ENCODE results near the gene IFITM10. TPM values are rescaled to one million over a fixed set of nuclear protein-coding genes. Genes with fewer than 3 reads are reported as not detected.

IFITM10 gene
- total RNA-seq, 2 experiments from 2014 or later: 0.96 to 1.3 TPM

DNA sequence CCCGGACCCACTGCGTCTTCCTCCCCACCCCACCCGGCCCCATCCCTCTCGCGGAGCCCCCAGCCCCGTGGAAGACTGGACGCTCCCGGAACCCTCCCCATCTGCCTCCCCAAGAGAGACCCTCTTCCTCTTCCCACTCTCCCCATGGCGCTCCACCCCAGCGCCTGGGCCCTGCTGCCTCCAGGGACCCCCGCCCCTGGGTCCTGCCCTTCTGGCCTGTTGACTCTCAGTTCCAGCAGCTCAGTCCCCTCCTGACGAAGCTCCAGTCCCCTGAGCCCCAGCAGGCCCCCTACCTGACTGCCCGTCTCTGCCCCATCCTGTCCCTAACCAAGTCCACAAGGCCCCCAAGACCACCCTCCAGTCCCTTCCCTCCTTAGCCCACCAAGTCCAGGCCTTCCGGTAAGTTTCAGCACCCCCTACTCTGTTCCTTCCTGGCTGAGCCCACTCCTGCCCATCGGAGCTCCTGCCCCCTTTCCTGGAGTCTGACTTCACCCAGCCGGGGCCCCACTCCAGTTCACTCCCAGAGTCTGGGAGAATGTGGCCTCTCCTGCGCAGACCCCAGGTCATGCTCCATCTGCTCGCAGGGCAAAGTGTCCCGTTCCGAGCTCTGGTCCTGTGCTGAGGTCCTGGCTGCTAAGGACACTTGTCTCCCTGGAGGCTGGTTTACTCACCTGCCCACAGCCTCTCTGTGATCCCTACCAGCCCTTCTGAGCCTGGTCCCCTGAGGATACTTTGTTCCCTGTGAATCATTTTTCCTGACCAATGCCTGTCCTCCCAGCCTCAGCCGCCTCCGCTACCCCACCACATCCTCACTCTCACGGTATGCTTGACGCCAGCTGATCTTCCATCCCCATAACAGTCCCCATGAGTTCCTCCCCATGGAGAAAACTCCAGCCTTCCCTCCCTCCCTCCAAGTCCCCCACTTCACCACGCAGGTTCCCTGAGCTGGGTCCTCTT, 722 bp downstream of the IFITM10 start:
- Mint-ChIP-seq H3K9me3 (peaks cover 11% of the 10 kb centered on the region), H3K36me3 (ENCODE audit: low read depth) (peaks cover 3% of the 10 kb centered on the region), H3K4me1 (peaks cover 22% of the 10 kb centered on the region), H3K27me3 (peaks cover 21% of the 10 kb centered on the region), H3K4me3 (no peak overlapping the region), H3K27ac (no peak overlapping the region)
- ChIA-PET POLR2A (no interaction called here), CTCF (no interaction called here)
- no peak for DNase-seq

DNA sequence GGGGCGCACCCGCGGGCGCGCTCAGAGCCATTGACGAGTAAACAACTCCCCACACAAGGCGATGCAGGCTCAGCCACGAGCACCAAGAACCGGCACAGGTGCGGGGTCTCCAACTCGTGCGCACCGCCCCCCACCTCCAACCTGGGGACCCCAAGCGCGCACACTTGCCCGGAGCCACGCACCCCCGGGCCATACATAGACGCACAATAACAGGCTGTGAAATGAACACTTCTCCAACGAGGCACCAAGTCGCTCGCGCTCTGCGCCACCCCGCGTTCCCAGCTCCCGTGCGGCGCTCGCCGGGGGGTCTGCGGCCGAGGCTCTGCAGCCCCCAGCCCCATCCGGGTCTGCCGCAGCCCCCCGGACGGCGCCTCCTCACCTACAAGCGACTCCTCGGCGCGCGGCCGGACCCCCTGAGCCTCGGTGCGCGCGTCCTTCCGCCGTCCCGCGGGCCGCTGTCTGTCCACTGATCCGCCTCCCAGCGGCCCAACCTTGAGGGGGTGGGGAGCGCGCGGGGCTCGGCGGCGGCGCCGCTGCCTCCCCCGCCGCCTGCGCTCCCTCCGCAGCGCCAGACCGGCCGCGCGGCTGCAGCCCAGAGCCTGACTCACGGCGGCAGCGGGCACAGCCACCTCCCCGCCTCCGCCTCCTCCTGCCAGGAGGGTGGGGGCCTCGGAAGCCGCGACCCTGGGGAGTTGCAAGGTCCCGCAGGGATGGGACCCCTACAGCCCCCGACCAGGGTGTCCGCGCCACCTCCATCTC, 1.6 kb downstream of the IFITM10 start:
- H3K36me3 Mint-ChIP-seq (ENCODE audit: low read depth): no peaks in the 10 kb centered on the region
- no peak overlapping the region for H3K27ac Mint-ChIP-seq
- peaks cover 19% of the 10 kb centered on the region for H3K4me1 Mint-ChIP-seq
- peaks cover 21% of the 10 kb centered on the region for H3K27me3 Mint-ChIP-seq
- DNase-seq: no peak
- ChIA-PET POLR2A (no interaction called here), CTCF (no interaction called here)
- peaks cover 11% of the 10 kb centered on the region for H3K9me3 Mint-ChIP-seq
- H3K4me3 Mint-ChIP-seq: no peak overlapping the region

DNA sequence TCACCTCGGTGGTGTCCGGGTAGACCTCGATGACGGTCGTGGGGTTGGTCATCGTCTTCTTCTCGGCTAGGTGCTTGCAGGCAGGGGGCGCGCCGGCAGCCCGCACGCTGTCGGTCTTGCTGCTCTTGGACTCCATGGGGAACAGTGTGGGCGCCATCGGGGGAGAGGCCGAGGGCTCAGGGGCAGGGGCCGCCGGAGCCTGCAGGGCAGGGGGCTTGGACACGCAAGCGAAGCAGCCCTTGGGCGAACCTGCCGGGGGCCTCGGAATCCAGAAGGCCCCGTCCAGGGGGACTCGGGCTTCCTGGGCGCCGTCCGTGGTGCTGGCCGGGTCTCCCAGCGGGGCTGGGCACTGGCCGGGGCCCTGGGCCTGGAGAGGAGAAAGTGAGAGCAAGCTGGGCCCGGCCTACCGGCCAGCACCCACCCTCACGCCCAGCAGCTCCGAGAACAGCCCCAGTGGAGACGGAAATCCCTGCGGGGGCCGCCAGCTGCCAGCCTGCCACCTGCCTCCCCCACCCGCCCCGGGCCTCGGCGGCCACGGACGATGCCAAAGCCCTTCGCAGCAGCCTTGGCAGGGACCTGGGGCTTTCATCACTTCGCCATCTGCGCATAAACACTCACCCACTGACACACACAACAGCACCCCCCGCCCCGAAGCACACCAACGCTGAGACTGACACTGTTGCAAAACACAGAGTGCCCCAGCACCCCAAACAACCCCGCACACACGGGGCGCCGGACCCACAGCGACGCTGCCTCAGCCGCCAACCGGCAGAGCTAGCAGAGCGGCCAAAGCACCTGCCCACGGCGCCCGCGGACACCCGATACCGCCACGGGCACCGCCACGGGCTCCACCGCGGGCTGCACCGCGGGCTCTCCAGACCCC, 2.4 kb downstream of the IFITM10 start:
- no peak for DNase-seq
- no peak overlapping the region for H3K4me3 Mint-ChIP-seq
- no peak overlapping the region for H3K27ac Mint-ChIP-seq
- H3K9me3 Mint-ChIP-seq: peaks cover 11% of the 10 kb centered on the region
- no peaks in the 10 kb centered on the region for H3K36me3 Mint-ChIP-seq (ENCODE audit: low read depth)
- peaks cover 21% of the 10 kb centered on the region for H3K27me3 Mint-ChIP-seq
- peaks cover 14% of the 10 kb centered on the region for H3K4me1 Mint-ChIP-seq
- POLR2A ChIA-PET: no interaction called here
- CTCF ChIA-PET: no interaction called here

DNA sequence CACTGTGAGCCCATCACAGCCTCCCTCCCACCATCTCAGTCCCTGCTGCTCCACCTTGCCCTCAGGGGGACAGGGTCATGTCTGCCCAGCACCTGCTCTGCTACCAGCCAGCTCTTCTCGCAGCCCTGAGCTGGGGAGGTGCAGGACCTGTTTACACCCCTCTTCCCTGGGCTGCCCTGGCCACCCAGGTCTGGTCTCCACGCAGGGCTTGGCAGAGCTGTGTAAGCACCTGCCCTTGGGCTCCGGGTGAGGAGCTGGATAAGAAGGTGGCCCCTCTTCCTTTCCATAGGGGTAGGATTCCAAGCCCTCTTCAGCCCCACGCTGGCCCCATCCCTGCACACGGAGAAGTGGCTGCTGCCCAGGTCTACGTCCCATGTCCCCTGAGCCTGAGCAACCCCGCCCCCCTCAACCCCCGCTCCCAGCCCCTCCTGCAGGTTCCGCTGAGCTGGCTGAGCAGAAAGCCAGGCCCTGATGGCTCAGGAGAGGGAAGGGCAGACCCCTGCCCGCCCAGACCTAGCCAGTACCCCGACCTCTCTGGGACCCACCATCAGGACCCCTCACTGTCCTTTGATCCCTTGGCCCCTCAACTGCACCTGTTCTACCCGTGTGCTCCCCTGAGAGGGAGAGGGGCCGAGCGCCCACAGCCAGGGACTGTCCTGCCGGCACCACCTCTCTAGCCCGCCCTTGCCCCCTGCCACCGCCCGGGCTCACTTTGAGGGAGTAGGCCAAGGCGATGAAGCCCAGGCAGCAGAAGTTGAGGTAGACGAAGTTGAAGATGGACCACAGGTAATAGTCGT, 3.2 kb downstream of the IFITM10 start:
- no peaks in the 10 kb centered on the region for H3K36me3 Mint-ChIP-seq (ENCODE audit: low read depth)
- no peak overlapping the region for H3K27ac Mint-ChIP-seq
- peaks cover 10% of the 10 kb centered on the region for H3K4me1 Mint-ChIP-seq
- CTCF ChIA-PET: no interaction called here
- POLR2A ChIA-PET: no interaction called here
- DNase-seq: no peak
- peaks cover 11% of the 10 kb centered on the region for H3K9me3 Mint-ChIP-seq
- peaks cover 21% of the 10 kb centered on the region for H3K27me3 Mint-ChIP-seq
- no peak overlapping the region for H3K4me3 Mint-ChIP-seq

DNA sequence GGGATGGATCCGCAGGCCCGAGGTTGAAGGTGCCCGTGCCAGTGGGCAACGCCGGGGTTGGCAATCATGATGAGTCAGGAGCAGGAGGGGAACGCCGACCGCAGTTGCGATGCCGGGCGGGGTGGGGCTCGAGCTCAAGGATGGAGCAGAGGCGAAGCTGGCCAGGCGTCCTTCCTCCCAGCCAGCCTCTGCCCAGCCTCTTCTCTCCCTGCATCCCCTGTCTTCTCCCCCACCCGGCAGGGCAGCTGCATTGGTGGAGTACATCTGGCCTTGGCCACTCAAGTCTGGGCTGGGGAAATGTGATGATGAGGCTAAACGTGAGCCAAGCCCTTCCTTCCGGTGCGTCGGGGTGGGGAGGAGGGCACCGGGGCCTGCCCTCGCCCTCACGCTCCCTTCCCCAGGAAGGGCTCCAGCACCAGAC, 3.9 kb downstream of the IFITM10 start:
- Mint-ChIP-seq H3K27ac (no peak overlapping the region), H3K27me3 (peaks cover 21% of the 10 kb centered on the region), H3K4me1 (peaks cover 10% of the 10 kb centered on the region), H3K4me3 (no peak overlapping the region), H3K9me3 (peaks cover 11% of the 10 kb centered on the region), H3K36me3 (ENCODE audit: low read depth) (no peaks in the 10 kb centered on the region)
- POLR2A ChIA-PET: no interaction called here
- no peak for DNase-seq
- CTCF ChIA-PET: no interaction called here

DNA sequence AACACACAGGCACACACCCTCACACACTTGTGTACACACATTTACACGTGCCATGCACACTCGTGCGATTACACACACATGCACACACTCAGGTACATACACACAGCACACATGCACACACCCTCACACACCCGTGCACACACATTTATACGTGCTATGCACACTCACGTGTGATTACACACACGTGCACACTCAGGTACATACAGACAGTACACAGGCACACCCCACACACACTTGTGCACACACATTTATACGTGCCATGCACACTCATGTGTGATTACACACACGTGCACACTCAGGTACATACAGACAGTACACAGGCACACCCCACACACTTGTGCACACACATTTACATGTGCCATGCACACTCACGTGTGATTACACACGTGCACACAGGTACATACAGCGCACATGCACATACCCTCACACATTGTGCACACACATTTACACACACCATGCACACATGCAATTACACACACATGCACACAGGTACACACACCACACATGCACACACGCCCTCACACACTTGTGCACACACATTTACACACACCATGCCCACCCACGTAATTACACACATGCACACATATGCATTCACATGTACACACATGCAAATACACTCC, 4.6 kb downstream of the IFITM10 start:
- Mint-ChIP-seq H3K4me1 (peaks cover 10% of the 10 kb centered on the region), H3K27me3 (peaks cover 21% of the 10 kb centered on the region), H3K9me3 (peaks cover 11% of the 10 kb centered on the region), H3K4me3 (no peak overlapping the region), H3K27ac (no peak overlapping the region), H3K36me3 (ENCODE audit: low read depth) (no peaks in the 10 kb centered on the region)
- POLR2A ChIA-PET: no interaction called here
- CTCF ChIA-PET: no interaction called here
- DNase-seq: no peak

DNA sequence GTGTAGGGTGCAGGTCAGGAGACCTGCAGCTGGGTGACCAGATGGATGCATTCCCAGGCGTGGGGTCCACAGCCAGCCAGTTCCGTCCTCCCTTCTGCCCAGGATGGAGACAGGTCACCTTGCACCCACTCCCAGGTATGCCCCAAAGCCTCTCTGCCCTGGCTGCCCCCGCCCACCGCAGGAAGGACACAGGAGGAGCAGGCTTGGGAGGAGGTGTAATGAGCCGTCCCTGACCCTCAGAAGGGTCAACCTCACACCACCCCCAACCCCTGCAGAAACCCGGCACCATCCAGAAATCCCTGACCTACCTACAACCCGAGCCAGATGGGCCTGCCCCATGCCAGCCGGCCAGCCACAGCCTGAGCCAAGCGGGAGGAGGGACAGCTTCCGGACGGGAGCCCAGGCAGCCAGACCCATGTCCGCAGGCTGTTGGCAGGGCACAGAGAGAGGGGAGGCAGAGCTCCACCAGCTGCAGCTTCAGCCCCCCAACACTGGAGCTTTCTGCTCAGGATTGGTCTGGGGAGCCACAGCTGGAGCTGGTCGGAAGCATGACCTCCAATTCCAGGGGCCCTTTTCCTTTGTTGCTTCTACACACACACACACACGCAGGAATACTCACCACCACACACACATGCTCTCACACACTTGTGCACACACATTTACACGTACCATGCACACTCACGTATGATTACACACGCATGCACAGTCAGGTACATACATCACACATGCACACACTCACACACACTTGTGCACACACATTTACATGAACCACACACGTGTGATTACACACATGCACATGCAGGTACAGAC, 5.3 kb downstream of the IFITM10 start:
- DNase-seq: no peak
- Mint-ChIP-seq H3K4me3 (no peak overlapping the region), H3K4me1 (peaks cover 7% of the 10 kb centered on the region), H3K27me3 (peaks cover 20% of the 10 kb centered on the region), H3K9me3 (peaks cover 11% of the 10 kb centered on the region), H3K36me3 (ENCODE audit: low read depth) (no peaks in the 10 kb centered on the region), H3K27ac (no peak overlapping the region)
- ChIA-PET CTCF (no interaction called here), POLR2A (no interaction called here)

DNA sequence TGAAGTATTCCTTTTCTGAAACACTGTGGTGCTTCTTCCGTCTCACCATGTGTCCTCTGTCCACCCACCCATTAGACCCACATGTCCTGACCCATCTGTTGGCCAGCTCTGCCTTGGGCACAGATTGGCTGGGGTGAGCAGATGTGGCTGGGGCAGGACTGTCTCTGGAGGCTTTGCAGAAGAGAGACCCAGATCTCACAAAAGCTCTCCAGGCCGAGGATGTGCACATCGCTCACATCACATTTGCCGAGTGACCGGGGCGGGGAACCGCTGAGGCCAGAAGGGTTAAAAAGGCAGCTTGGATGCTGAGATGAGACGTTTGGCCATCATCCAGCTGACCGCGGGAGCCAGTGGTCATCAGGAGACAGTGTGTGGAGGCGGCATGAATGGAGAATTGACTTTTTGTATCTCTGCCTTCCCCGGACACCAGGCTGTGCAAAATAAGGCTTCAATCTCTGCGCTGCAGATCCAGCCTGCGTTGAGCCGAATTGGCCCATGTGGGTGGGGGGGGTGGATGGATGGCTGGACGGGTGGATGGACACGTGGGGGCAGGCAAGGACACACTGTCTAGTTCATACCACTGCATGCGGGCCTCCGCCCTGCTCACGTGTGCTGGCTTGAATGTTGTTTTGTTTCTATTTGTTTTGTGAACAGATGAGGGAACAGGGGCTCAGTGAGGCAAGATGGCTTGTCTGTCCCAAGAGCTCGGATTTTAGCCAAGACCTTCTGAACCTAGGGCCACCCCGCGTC, 6.1 kb downstream of the IFITM10 start:
- Mint-ChIP-seq H3K4me3 (no peak overlapping the region), H3K27ac (no peak overlapping the region), H3K27me3 (peaks cover 16% of the 10 kb centered on the region), H3K9me3 (peaks cover 11% of the 10 kb centered on the region), H3K4me1 (no peaks in the 10 kb centered on the region), H3K36me3 (ENCODE audit: low read depth) (no peaks in the 10 kb centered on the region)
- no peak for DNase-seq
- ChIA-PET POLR2A (no interaction called here), CTCF (no interaction called here)

DNA sequence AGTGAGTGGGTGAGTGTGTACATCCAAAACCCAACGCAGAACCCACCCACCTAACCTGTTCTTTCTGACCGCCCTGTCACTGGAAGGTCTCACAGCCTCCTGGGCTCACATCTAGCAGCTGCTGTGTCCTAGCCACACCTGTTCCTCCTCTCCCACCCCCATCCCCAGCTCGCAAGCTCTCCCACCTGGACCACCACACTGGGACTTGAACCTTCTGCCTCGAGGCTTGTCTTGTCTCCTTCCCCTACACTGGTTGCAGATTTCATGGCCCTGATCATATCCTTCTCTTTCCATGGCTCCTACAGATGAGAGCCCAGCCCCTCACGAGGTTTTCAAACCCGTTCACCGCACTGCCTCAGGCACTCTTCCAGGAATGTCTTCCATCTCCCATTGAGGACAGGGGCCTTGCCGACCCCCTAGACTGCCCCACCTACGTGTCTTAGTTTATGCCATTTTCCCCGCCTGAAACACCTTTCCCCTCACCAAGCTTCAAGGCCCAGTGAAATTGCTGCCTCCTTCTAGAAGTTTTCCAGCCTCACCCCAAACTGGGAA, 6.7 kb downstream of the IFITM10 start:
- DNase-seq: no peak
- Mint-ChIP-seq H3K9me3 (peaks cover 11% of the 10 kb centered on the region), H3K36me3 (ENCODE audit: low read depth) (no peaks in the 10 kb centered on the region), H3K4me3 (no peak overlapping the region), H3K27ac (no peak overlapping the region), H3K27me3 (peaks cover 19% of the 10 kb centered on the region), H3K4me1 (no peaks in the 10 kb centered on the region)
- CTCF ChIA-PET: no interaction called here
- POLR2A ChIA-PET: no interaction called here

DNA sequence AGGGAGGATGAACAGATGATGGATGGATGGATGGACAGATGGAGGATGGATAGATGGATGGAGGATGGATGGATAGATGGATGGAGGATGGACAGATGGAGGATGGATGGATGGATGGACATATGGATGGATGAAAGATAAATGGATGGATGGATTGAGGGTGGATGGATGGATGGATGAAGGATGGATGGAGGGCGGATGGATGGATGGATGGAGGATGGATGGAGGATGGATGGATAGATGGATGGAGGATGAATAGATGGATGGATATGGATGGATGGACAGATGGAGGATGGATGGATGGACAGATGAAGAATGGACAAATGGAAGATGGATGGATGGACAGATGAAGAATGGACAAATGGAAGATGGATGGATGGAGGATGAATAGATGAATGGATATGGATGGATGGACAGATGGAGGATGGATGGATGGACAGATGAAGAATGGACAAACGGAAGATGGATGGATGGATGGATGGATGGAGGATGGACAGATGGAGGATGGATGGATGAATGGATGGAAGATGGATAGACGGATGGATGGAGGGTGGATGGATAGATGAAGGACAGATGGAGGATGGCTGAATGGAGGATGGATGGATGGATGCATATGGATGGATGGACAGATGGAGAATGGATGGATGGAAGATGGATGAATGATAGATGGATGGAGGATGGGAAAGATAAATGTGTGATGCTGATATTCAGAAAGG, 7.4 kb downstream of the IFITM10 start:
- peaks cover 15% of the 10 kb centered on the region for H3K9me3 Mint-ChIP-seq
- CTCF ChIA-PET: no interaction called here
- POLR2A ChIA-PET: no interaction called here
- H3K4me1 Mint-ChIP-seq: no peaks in the 10 kb centered on the region
- no peaks in the 10 kb centered on the region for H3K36me3 Mint-ChIP-seq (ENCODE audit: low read depth)
- H3K27ac Mint-ChIP-seq: no peak overlapping the region
- H3K4me3 Mint-ChIP-seq: no peak overlapping the region
- DNase-seq: no peak
- peaks cover 19% of the 10 kb centered on the region for H3K27me3 Mint-ChIP-seq
